GM12872 (cell line): ENCODE data around the gene DLG1.

Experiments used
- CTCF ChIP-seq: IDR thresholded peaks from 3 replicates; pipeline ENCODE4 v1.5.1; 2011; ENCODE audit warnings: low read depth, mild to moderate bottlenecking, low read length, moderate library complexity; ENCODE audit not compliant: insufficient read depth

Gene DLG1

GRCh38 chr3:197117114-197117513 is 181.3 kb downstream of the DLG1 start:
- TF ChIP-seq CTCF, result no peak

- no peak for TF ChIP-seq CTCF
Observed at GRCh38 chr3:197114007-197114406, 184.4 kb downstream of the DLG1 start.

GRCh38 chr3:197111685-197112084 is 186.7 kb downstream of the DLG1 start:
- no peak for TF ChIP-seq CTCF

GRCh38 chr3:197105786-197106185 is 192.6 kb downstream of the DLG1 start:
- no peak for TF ChIP-seq CTCF

- TF ChIP-seq CTCF, result no peak
Observed at GRCh38 chr3:197104738-197105137, 193.7 kb downstream of the DLG1 start.

- TF ChIP-seq CTCF, result no peak
Observed at GRCh38 chr3:197103766-197104165, 194.6 kb downstream of the DLG1 start.

- TF ChIP-seq CTCF, result no peak
Observed at GRCh38 chr3:197093871-197094270, 204.5 kb downstream of the DLG1 start.

GRCh38 chr3:197088370-197088769 is 210.0 kb downstream of the DLG1 start:
- no peak for TF ChIP-seq CTCF
